Breast epithelium (tissue), 4 donors: ENCODE data around the gene RAP1B. TPM values are rescaled to one million over a fixed set of nuclear protein-coding genes. Genes with fewer than 3 reads are reported as not detected.

ENCODE experiments used
- DNase-seq, 2 donors: peaks; one replicate each; pipeline ENCODE4 v3.0.0-alpha.2; 2019; ENCODE audit warnings: low spot score in 2 of 2
- H3K27ac ChIP-seq, 2 donors: fragments of 200-600 bp; sonication (generic) in 1 of 2; one replicate each; pipeline ENCODE4 v1.5.1; 2016 to 2019; ENCODE audit warnings: mild to moderate bottlenecking in 1 of 2
- H3K27me3 ChIP-seq, 2 donors: fragments of 200-600 bp; sonication (generic) in 1 of 2; one replicate each; pipeline versions ENCODE4 v1.5.1 to v1.6.0; 2017 to 2019; ENCODE audit warnings: control low read depth in 1 of 2, mild to moderate bottlenecking in 1 of 2
- H3K36me3 ChIP-seq: fragments of 200-600 bp; one replicate; pipeline ENCODE4 v1.5.1; 2019
- H3K4me1 ChIP-seq, 2 donors: fragments of 200-600 bp; sonication (generic); one replicate each; pipeline ENCODE4 v1.5.1; 2016 to 2019; ENCODE audit warnings: control low read depth in 1 of 2
- H3K4me3 ChIP-seq, 3 donors: fragments of 200-600 bp; sonication (generic); 1 replicate in 2 of 3; 2 replicates in 1 of 3; pipeline ENCODE4 v1.5.1; 2016 to 2019; ENCODE audit warnings: mild to moderate bottlenecking in 3 of 3, moderate library complexity in 2 of 3
- H3K9me3 ChIP-seq, 2 donors: fragments of 200-600 bp; sonication (generic) in 1 of 2; one replicate each; pipeline ENCODE4 v1.5.1; 2016 to 2019; ENCODE audit warnings: control low read depth in 1 of 2
- POLR2A ChIP-seq: fragments of 450-650 bp; IDR thresholded peaks from one replicate; pipeline ENCODE4 v1.6.1; 2016; ENCODE audit warnings: antibody characterized with exemption, mild to moderate bottlenecking, moderate library complexity
- POLR2AphosphoS5 ChIP-seq, 3 donors: sonication (generic); formaldehyde crosslinking; IDR thresholded peaks; one replicate each; pipeline ENCODE4 v1.6.1; 2017; ENCODE audit warnings: antibody characterized with exemption in 3 of 3
- intact Hi-C: fragments of 100-400 bp; cut with DNase I; formaldehyde crosslinking; loops from one replicate; pipeline ENCODE4 v1.15.1; 2023; ENCODE audit warnings: low total_unique reads
- total RNA-seq, 3 donors: library from RNA; depleted of rRNA; stranded (reverse); fragments of >200 nt; gene quantifications; one replicate each; pipeline ENCODE4 v1.1.0, GENCODE V29; 2016
- TF ChIP-seq, protein P1 (sequence below), 3 donors: fragments of 450-650 bp; IDR thresholded peaks; one replicate each; pipeline ENCODE4 v1.5.1; 2016 to 2017; ENCODE audit warnings: antibody characterized with exemption in 3 of 3, mild to moderate bottlenecking in 3 of 3, moderate library complexity in 3 of 3

Gene RAP1B
- 100 to 1,000 TPM; 176 to 198 (median 186) TPM for total RNA-seq

- H3K36me3 ChIP-seq, result no peaks in the 10 kb centered on the region
- H3K27ac ChIP-seq, result peak within 1 kb of the TSS; percentile 99 to 100
- H3K4me1 ChIP-seq, result peaks cover 0 to 5% of the 10 kb centered on the region in 2 donors
- H3K9me3 ChIP-seq, result no peaks in the 10 kb centered on the region
- intact Hi-C loops, result no loop called here
- DNase-seq, result peak; percentile 84 to 86
- H3K27me3 ChIP-seq, result no peaks in the 10 kb centered on the region
- peak; percentile 93 to 98 (median 94) for TF ChIP-seq POLR2AphosphoS5 (IDR thresholded peaks at IDR 0.05)
- peak; percentile 48 for TF ChIP-seq POLR2A
- TF ChIP-seq, protein P1, sequence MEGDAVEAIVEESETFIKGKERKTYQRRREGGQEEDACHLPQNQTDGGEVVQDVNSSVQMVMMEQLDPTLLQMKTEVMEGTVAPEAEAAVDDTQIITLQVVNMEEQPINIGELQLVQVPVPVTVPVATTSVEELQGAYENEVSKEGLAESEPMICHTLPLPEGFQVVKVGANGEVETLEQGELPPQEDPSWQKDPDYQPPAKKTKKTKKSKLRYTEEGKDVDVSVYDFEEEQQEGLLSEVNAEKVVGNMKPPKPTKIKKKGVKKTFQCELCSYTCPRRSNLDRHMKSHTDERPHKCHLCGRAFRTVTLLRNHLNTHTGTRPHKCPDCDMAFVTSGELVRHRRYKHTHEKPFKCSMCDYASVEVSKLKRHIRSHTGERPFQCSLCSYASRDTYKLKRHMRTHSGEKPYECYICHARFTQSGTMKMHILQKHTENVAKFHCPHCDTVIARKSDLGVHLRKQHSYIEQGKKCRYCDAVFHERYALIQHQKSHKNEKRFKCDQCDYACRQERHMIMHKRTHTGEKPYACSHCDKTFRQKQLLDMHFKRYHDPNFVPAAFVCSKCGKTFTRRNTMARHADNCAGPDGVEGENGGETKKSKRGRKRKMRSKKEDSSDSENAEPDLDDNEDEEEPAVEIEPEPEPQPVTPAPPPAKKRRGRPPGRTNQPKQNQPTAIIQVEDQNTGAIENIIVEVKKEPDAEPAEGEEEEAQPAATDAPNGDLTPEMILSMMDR (IDR thresholded peaks at IDR 0.05), result no peak
- peak within 1 kb of the TSS; percentile 84 to 97 (median 84) for H3K4me3 ChIP-seq
Measured at GRCh38 chr12:68610370-68611093, at the start of gene RAP1B. RAP1B (plus strand) TSS chr12:68610899; CDS start chr12:68648725, 37,826 bp downstream.

DNA sequence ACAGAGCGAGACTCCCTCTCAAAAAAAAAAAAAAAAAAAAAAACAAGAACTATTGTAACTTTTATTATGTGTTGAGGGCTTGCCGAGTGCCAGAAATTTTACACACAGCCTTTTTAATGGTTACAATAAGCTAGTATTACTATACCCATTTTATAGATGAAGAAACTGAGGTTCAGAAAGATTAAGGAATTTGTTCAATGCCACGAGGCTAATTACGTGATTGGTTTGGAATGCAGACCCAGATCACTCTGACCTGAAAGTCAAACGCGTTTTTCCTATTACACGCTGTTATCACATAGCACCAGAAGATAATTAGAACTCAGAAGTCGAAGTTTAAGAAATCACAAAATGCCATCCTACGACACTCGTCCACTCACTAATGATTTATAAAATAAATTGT, 48.9 kb upstream of the RAP1B start:
- DNase-seq, result no peak
- no peak for TF ChIP-seq POLR2AphosphoS5 (IDR thresholded peaks at IDR 0.05)
- TF ChIP-seq, protein P1 (IDR thresholded peaks at IDR 0.05), result no peak
- TF ChIP-seq POLR2A, result no peak
- H3K36me3 ChIP-seq, result no peaks in the 10 kb centered on the region
- no peaks in the 10 kb centered on the region for H3K9me3 ChIP-seq
- no peak overlapping the region for H3K4me3 ChIP-seq
- no peaks in the 10 kb centered on the region for H3K4me1 ChIP-seq
- H3K27me3 ChIP-seq, result no peaks in the 10 kb centered on the region
- no peak overlapping the region for H3K27ac ChIP-seq
- intact Hi-C loops, result loop anchor here (2.0 kb wide), 1 partner anchor 41 kb away; no protein-coding TSS in a partner anchor

DNA sequence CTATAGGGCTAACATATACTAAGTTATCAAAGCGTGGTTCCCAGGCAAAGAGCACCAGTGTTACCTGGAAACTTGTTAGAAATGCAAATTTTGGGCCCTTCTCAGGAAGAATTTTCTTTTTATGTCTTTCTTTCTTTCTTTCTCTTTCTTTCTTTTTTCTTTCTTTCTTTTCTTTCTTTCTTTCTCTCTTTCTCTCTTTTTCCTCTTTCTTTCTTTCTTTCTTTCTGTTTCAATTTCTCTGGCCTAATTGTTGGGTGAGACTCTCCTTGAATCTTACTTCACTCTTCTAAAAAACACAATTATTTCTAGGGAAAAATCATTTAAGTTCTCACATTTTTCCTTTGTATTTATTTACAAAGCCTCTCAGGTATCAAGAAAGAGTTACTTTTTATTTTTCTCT, 46.5 kb upstream of the RAP1B start:
- no peaks in the 10 kb centered on the region for H3K27me3 ChIP-seq
- H3K36me3 ChIP-seq, result no peaks in the 10 kb centered on the region
- H3K9me3 ChIP-seq, result no peaks in the 10 kb centered on the region
- no peaks in the 10 kb centered on the region for H3K4me1 ChIP-seq
- intact Hi-C loops, result no loop called here
- TF ChIP-seq, protein P1 (IDR thresholded peaks at IDR 0.05), result no peak
- TF ChIP-seq POLR2A (no peak), POLR2AphosphoS5 (IDR thresholded peaks at IDR 0.05) (no peak)
- no peak for DNase-seq
- no peak overlapping the region for H3K27ac ChIP-seq
- no peak overlapping the region for H3K4me3 ChIP-seq

GRCh38 chr12:68565391-68565903, 45.3 kb upstream of the RAP1B start:
- Histone ChIP-seq H3K9me3 (no peaks in the 10 kb centered on the region), H3K27me3 (no peaks in the 10 kb centered on the region), H3K36me3 (no peaks in the 10 kb centered on the region), H3K4me1 (no peaks in the 10 kb centered on the region), H3K27ac (no peak overlapping the region), H3K4me3 (no peak overlapping the region)
- intact Hi-C loops, result no loop called here
- TF ChIP-seq POLR2A (no peak), POLR2AphosphoS5 (IDR thresholded peaks at IDR 0.05) (no peak)
- TF ChIP-seq, protein P1 (IDR thresholded peaks at IDR 0.05), result no peak
- no peak for DNase-seq

DNA sequence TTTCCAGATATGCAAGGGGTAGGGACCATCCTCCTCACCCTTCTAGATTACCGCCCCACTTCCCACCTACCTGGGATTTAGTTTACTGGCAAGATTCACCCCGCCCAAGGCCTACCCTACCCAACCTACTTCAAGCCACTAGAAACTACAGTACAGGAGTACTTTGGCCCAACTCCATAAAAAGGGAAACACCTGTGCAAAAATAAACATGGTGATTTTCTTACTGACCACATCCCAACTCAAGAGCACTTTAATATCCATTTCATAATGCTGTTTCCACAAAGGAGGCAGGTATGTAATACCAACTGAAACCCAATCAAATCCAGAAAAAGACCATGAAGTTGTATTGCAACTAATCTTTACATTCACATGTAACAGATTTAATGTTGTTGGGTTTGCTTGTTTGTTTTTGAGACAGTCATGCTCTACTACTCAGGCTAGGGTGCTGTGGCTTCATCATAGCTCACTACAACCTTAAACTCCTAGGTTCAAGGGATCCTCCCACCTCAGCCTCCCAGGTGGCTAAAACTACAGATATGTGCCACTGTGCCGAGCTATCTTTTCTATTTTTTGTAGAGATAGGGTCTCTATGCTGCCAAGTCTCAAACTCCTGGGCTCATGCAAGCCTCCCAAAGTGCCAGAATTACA, 41.7 kb upstream of the RAP1B start:
- Histone ChIP-seq H3K27me3 (no peaks in the 10 kb centered on the region), H3K4me1 (no peaks in the 10 kb centered on the region), H3K36me3 (no peaks in the 10 kb centered on the region), H3K9me3 (no peaks in the 10 kb centered on the region), H3K4me3 (no peak overlapping the region), H3K27ac (no peak overlapping the region)
- TF ChIP-seq POLR2A (no peak), POLR2AphosphoS5 (IDR thresholded peaks at IDR 0.05) (no peak)
- TF ChIP-seq, protein P1 (IDR thresholded peaks at IDR 0.05), result no peak
- intact Hi-C loops, result no loop called here
- DNase-seq, result no peak
